GM21526 (cell line): ENCODE measurements around the gene MCAM.

Source experiments
- ATAC-seq: cut with Tn5 transposase; IDR thresholded peaks from one replicate; pipeline ENCODE4 v1.9.1; 2021; ENCODE audit warnings: moderate library complexity; ENCODE audit not compliant: unreplicated experiment, low FRiP score

Gene MCAM

GRCh38 chr11:119267645-119268044 is 49.3 kb downstream of the MCAM start:
- ATAC-seq, result no peak

GRCh38 chr11:119266517-119267255 is 50.2 kb downstream of the MCAM start:
- no peak for ATAC-seq

DNA sequence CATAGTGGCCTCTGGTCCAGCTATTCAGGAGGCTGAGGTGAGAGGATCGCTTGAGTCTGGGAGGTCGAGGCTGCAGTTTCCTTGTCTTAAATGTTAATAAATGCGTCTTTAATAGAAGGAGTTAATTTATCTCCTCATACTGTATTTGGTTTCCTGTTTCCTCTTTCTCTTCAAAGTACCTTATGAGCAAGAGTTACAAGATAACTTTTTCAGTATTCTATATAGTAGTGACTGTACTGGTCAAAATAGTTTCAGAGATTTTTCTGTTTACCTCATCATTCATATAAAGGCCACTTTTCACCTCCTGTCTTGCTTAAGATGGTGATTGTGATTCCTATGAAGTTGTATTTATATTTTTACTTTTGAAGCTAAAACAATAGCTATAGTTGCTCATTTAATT is 50.9 kb downstream of the MCAM start:
- ATAC-seq, result no peak

DNA sequence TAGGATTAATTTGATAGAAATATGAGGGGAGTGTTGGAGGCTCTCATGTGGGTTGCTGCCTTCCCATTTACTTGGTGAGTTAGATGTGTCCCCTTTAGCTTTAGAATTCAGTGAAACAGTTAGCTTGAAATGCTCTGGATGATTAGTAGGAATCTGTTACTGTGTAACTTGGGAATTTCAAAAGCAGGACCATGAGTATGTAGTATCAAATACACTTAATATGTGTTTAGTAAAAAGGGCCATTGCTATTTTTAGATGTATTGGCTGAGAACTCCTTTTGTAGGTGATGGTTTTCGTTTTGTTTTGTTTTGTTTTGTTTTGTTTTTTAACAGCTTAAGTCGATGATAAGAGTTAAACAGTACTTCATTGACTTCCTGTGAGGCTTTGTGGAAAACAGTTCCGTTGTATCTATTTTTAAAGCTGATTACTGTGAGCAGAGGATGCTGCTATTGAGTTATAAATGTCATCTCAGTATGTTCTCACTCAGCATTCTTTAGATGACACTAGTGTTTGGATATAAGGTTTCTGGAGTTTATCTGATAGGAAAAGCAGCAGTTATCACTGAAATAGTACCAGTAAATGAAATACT is 53.5 kb downstream of the MCAM start:
- ATAC-seq, result no peak

DNA sequence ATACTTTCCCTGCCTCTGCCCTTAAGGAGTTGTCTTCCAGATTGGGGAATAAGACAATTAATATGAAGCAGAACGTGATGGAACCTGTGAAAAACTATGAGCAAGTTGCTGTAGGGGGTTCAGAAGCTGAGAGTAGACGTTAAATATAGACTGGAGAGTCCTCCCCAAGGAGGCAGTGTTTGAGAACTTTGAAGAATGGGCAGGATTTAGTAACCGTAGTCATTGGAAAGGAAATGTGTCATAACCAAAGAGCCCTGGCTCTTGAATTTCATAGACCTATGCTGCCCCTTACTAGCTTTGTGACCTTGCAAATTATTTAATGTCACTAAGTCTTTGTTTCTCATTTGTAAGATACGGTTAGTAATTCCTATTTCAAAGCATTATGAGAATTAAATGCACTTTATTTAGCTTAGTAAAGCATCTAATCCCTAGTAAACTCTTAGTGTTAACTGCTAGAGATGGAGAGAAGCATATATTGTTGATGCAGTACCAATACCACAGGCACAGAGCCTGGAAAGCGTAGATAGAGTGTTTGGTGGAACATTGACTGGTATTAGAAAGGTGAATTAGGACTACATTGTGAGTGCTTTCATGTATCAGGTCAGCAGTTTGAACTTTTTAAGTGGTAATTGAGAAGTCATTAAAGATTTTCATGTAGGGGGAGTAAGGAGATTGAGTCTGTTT is 54.1 kb downstream of the MCAM start:
- no peak for ATAC-seq

DNA sequence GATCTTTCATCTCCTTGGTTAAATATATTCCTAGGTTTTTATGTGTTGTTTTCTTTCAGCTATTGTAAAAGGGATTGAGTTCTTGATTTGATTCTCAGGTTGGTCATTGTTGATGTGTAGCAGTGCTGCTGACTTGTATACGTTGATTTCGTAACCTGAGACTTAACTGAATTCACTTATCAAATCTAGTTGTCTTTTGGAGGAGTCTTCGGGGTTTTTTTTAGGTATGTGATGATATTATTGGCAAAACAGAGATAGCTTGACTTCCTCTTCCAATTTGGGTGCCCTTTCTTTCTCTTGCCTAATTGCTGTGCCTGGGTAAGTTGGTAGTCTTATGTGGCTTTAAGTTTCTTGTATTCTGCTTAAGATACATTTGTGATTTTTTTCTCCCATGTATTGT is 57.9 kb downstream of the MCAM start:
- ATAC-seq, result no peak
